ENCODE data around the gene TLE2.

Gene TLE2

GRCh38 chr19:3064011-3064330, 34.9 kb upstream of the TLE2 start:
- TF ChIP-seq CREB1 (IDR thresholded peaks at IDR 0.05; ENCODE audit: low read depth) (no peak), EGR1 (IDR thresholded peaks at IDR 0.05) (no peak), RAD21 (IDR thresholded peaks at IDR 0.05; ENCODE audit: low read depth) (no peak), USF1 (IDR thresholded peaks at IDR 0.05) (no peak), TCF12 (IDR thresholded peaks at IDR 0.05; ENCODE audit: low read depth) (no peak), NFIC (IDR thresholded peaks at IDR 0.05) (no peak), FOXM1 (IDR thresholded peaks at IDR 0.05; ENCODE audit: borderline replicate concordance, low read depth) (no peak), CEBPB (IDR thresholded peaks at IDR 0.05) (no peak), TEAD4 (IDR thresholded peaks at IDR 0.05) (no peak), ZBTB7A (IDR thresholded peaks at IDR 0.05; ENCODE audit: low read depth) (no peak), EP300 (IDR thresholded peaks at IDR 0.05; ENCODE audit: borderline replicate concordance) (no peak), TAF1 (IDR thresholded peaks at IDR 0.05; ENCODE audit: low read depth) (no peak), REST (IDR thresholded peaks at IDR 0.05; ENCODE audit: low read depth) (no peak), YY1 (IDR thresholded peaks at IDR 0.05; ENCODE audit: low read depth) (no peak), MAX (IDR thresholded peaks at IDR 0.05) (no peak)

GRCh38 chr19:3062165-3063105, 33.4 kb upstream of the TLE2 start, which contains the start of gene TLE5:
TLE5 (minus strand) TSS chr19:3062495; CDS start chr19:3062200, 295 bp downstream.
- TF ChIP-seq NFIC (IDR thresholded peaks at IDR 0.05) (peak; percentile 61), YY1 (IDR thresholded peaks at IDR 0.05; ENCODE audit: low read depth) (peak; percentile 82), MAX (IDR thresholded peaks at IDR 0.05) (peak; percentile 38; the same call in 1 of the 2 replicates), REST (IDR thresholded peaks at IDR 0.05; ENCODE audit: low read depth) (no peak), EGR1 (IDR thresholded peaks at IDR 0.05) (no peak), ZBTB7A (IDR thresholded peaks at IDR 0.05; ENCODE audit: low read depth) (peak; percentile 47; the same call in 1 of the 2 replicates), TAF1 (IDR thresholded peaks at IDR 0.05; ENCODE audit: low read depth) (0 out of 2 replicates have a peak, but pooled peaks have one; percentile 23)

GRCh38 chr19:3061182-3062161, 32.4 kb upstream of the TLE2 start:
- peak; percentile 72 for TF ChIP-seq EGR1 (IDR thresholded peaks at IDR 0.05)
- no peak for TF ChIP-seq MAX (IDR thresholded peaks at IDR 0.05)
- TF ChIP-seq ZBTB7A (IDR thresholded peaks at IDR 0.05; ENCODE audit: low read depth): peak; percentile 96
- no peak for TF ChIP-seq TEAD4 (IDR thresholded peaks at IDR 0.05)
- no peak for TF ChIP-seq NFIC (IDR thresholded peaks at IDR 0.05)
- no peak for TF ChIP-seq REST (IDR thresholded peaks at IDR 0.05; ENCODE audit: low read depth)
- TF ChIP-seq TCF12 (IDR thresholded peaks at IDR 0.05; ENCODE audit: low read depth): peak; percentile 33; the same call in 1 of the 2 replicates
- TF ChIP-seq USF1 (IDR thresholded peaks at IDR 0.05): no peak
- TF ChIP-seq CEBPB (IDR thresholded peaks at IDR 0.05): no peak
- TF ChIP-seq TAF1 (IDR thresholded peaks at IDR 0.05; ENCODE audit: low read depth): peak; percentile 21; the same call in 1 of the 2 replicates

Data from Ishikawa (cell line).